NCI-H446 treated with DMSO at 0.1 percent for 48 hours (cell line): ENCODE results near the gene ABCC1.

Source experiments
- DNase-seq: peaks from one replicate; lab custom pipeline; 2025; lab: John Stamatoyannopoulos, UW

The ABCC1 gene

DNA sequence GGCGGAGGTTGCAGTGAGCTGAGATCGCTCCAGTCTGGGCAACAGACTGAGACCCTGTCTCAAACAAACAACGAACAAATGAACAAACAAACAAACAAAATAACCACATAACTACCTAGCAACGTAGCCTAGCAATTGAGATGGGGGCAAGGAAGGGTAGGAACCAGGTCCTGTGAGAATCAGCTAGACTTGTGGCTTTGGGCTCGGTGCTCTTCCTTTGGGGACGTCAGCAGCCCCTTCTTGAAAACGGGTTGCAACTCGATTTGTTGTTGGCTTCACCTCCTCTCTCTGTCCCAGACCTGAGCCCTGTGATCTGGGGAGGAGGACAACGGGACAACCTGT is 72.2 kb downstream of the ABCC1 start:
- DNase-seq = no peak

DNA sequence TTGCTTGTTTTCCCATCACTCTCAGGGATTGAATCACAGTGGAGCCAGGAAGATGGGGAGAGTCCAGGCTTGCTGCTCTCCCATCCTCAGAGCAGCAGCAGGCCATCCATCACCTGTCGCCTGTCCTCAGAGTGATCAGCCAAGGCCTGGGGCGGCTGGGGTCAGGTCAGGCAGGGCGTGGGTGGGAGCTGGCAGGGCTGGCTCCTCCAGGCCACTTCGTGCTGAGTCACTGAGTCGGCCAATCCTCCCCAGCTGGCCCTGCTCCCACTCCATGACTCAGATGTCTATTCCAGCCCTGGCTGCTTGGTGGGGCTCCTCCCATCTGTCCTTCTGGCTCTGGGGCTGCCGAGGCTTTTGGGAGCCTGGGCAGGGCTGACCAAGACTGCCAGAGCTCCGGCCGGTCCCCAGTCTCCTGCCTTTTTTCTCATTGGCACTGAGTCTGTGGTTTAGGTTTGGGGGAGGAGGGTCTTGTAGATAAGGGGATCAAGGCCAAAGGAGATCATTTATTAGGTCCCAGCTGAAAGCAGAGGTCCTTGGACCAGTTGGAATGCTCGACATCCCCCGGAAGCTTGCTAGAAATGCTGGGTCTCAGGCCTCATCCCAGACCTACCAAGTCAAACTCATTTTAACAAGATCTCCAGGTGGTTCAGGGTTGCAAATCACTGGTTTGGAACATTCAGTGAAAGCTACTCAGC is 72.7 kb downstream of the ABCC1 start:
- DNase-seq = peak; percentile 62

DNA sequence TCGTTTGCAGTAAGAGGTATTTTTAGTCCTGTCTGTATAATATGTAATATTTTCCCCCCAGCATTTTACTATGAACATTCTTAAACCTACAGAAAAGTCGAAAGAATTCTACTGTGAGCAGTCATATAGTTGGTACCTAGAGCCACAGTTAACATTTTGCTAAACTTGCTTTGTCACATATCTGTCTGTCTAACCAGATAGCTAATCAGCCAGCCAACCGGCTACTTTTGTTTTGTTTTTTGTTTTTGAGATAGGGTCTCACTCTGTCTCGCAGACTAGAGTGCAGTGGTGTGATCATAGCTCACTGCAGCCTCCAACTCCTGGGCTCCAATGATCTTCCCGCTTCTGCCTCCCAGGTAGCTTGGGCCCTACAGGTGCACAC is 73.3 kb downstream of the ABCC1 start:
- DNase-seq = no peak

DNA sequence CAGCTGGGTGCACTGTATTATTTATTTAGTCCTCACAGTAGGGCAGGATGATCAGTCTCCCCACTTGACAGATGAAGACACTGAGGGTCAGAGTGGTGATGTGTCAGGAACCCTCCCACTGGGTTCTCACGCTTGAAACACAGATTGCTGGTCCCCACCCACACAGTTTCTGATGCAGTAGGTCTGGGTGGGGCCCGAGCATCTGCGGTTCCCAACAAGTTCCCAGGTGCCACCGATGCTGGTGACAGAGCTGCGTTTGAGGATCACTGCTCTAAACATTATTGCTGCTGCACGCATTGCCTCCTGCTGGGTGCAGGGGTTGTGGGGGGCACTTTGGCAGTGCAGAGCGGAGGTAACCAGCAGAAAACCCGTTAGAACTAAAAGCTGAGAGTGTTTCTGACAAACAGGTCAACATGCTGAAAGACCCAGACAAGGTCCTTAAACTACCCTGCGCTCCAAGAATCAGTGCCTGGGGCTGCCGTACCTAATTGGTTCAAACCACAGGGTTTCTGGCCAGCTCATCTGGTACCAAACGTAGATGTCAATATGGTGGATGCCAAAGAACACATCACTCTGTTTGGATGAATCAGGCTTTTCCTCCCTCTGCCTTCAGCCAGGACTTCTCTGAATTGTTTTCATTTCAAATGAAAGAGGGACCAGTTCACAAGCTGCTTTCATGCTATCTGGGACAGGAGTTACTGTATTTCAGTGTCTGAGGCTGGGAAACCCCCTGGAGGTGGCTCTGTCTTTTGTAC is 76.0 kb downstream of the ABCC1 start:
- DNase-seq = peak; percentile 25

DNA sequence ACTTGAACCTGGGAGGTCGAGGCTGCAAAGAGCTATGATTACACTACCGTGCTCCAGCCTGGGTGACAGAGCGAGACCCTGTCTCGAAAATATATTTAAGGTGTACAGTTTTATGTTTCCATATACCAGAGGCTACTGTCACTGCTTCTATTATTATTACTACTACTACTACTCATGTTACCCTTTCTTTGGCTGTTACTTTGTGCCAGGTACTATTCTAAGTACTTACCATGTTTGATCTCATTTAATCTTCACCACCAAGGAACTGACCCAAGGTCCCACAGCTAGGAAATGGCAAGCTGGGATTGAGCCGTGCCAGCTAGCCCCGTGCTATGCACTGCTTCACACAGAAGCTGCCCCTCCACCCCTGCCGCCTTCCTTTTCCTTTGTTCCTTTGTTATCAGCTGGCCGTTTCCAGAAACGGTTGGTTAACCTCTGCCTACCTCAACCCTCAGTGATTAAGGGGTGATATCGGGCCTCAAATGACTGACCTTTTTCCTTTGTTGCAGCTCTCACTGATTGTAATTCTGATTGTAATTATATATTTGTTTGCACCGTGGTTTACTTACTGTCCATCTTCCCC is 78.4 kb downstream of the ABCC1 start:
- DNase-seq = no peak

DNA sequence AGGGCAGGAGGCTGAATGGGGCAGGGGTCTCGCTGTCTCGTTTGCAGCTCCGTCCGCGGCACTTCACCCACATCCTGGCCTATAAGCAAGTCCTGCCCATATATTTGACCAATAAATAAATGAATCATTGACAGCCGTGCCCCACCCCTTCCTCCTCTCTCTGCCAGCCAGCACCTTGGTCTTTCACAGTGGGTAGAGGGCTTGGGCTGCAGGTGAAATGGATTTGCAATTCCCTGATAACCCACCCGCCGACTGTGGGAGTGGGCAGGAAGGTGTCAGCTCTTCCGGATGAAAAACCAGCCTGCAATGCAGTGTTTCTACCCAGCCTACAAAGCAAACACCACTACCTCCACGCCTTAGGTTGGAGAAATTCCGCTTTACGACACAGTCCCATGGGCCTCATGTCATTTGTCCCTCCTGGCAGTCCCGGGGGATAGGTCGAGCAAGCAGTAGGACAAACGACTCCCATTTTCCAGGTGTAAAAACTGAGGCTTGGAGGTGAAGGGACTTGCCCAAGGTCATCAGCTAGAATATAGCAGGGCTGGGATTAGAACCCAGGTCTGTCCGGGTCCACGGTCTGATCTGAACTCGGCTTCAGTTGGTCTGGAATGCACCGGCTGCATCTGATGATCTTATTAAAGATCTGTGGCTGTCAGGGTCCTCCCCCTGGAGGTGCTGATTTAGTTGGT is 79.0 kb downstream of the ABCC1 start:
- DNase-seq = no peak

DNA sequence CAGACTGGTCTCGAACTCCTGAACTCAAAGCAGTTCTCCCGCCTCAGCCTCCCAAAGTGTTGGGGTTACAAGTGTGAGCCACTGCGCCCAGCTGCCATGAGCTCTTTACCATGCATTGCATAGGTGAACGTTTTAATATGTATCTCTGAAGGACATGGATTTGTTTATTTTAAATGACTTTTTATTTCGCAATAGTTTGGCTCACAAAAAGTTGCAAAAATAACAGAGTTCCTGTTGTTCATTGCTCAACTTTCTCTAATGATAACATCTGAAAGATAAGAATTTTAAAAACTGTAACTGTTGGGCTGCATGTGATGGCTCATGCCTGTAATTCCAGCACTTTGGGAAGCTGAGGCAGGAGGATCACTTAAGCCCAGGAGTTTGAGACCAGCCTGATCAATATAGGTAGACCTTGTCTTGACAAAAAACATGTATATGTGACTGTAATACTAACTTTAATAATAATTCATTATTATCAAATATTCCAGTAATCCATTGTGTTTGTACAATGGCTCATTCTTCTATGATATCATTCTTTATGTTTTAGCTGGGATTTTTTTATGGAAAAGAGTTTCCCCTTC is 80.1 kb downstream of the ABCC1 start:
- DNase-seq = no peak

DNA sequence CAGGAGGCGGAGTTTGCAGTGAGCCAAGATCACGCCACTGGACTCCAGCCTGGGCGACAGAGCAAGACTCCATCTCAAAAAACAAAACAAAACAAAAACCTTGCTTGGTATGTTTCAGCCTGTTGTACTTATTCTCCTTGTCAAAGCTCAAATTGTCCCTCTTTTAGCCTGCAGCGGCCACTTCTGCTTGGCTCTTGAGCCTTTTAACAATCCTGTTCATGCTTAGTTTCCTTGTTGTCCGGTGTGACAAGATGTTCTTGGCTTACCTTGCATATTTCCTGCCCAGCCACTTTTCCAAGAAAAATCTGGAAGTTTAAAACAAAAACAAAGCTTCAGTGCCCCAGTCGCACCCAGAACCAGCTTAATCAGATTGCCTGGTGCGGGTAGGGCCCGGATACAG is 81.0 kb downstream of the ABCC1 start:
- no peak for DNase-seq

DNA sequence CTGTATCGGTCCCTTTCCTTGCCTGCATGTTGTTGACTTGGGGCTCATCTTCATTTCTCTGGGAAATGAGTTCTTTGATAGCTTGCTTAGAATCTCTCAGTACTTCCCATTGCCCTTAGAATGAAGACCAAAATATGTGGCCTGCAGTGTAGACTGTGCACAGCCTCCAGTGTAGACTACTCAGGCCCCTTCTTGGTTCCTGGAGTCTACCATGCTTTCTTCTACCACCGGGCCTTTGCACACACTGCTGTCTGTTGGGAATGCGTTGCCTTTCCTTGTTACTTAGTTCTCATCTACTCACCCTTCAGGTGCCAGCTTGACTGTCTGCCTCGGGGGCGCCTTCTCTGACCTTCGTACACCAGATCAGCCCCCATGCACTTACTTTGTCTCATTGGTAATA is 82.0 kb downstream of the ABCC1 start:
- DNase-seq = no peak

DNA sequence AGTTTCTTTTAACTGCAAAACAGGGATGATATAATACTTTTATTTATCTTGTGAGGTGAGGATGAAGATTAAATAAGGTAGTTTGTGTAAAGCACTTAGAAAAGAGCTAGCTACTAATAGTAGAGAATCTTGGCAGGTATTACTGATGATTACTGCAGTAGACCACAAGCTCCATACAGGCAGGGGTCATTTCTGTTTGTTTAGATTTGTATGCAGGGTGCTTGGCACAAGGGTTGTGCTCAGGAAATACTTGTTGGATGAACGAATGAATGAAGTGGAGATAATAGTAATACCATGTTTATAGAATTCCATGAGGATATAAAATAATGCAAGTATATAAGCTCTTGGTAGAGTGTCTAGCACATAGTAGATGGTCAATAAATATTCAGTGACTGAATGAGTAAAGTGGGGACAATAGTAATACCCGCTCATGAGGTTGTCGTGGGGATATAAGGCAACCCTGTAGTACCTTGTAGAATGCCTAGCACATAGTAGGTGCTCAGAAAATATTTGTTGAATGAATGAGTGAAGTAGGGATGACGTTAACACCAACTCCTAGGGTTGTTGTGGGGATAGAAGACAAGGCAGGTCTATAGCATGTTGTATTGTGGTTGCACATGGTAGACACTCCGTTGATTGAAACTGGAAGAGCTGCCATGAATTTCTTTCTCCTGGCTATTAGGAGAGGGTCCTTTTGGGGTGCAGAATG is 83.0 kb downstream of the ABCC1 start:
- no peak for DNase-seq

DNA sequence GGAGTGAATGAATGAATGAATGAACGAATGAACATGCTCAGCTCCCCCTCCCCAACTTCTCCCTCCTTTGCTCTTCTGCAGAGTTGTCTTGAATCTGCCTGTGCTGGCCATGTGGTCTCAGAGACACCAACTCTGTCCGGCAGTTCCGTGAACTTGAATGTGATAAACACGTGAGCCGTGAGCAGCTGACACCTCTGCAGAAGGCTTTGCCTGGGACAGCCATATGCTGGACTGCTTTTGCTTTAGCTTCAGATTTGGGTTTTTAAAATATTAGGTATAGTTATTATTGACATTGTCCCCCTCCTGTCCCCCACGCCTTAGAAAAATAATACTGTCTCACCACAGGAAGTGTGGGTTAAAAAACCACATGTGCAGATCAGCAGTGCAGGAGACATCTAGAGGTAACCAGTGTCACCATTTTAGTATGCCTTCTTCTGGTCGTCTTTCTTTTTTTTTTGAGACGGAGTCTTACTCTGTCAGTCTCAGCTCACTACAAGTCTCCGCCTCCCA is 83.8 kb downstream of the ABCC1 start:
- DNase-seq = no peak

DNA sequence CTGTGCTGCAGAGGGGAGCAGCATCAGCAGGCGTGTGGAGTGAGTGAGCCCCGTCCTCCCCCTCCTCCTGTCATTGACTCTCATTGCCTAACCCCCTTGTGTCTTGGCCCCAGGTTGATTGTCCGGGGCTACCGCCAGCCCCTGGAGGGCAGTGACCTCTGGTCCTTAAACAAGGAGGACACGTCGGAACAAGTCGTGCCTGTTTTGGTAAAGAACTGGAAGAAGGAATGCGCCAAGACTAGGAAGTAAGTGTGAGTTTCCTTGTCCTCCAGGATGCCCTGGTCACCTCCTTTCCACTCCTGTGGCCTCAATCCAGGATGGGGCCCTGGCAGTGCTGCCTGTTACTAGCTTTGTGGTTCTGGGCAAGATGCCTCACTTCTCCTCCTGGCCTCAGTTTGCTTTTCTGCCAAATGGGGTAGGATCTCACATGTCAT is 87.0 kb downstream of the ABCC1 start:
- DNase-seq = no peak

DNA sequence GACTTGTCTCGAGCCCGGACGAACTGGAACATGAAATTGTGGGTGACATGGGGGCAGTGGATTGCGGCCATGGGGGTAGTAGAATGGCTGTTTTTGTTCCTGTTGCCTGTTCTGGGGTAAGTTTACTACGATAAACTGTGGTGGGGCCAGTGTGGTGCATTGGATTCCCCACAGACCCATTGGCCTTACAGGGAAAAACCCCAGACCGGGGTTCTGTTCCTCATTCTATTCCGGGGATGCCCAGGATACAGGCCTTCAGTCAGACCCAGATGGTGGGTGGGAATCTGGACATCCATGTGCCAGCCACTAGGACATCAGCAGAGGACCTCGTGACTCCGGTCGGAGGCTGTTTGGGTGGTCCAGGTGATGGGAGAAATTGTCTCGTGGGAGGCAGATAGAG is 88.1 kb downstream of the ABCC1 start:
- DNase-seq = no peak

DNA sequence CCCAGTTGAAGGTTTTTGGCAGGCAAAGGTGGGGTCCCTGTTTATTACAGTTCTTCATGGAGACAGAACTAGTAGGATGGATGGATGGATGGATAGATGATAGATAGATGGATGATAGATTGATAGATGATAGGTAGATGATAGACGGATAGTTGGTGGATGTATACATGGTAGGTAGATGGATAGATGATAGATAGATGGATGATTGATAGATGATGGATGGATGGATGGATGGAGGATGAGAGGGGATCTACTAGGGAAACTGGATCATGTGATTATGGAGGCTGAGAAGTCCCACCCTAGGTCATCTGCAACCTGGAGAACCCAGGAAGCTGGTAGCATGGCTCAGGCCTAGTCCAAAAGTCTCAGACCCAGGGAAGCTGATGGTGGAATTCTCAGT is 88.6 kb downstream of the ABCC1 start:
- no peak for DNase-seq

DNA sequence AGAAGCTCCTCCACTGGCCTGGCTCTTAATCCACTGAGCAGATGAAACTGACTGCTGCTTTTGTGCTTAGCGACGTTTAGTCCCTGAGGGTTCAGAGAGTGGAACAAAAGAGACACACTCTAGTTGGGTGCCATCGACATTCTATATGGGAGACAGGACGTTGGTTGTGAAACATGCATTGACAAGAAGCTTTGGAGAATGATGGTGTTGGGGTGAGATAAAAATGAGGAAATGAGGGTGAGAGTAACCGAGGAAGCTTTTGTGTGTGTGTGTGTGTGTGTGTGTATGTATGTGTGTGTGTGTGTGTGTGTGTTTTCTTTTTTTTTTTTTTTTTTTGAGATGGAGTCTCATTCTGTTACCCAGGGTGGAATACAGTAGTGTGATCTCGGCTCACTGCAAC is 89.5 kb downstream of the ABCC1 start:
- DNase-seq = no peak

DNA sequence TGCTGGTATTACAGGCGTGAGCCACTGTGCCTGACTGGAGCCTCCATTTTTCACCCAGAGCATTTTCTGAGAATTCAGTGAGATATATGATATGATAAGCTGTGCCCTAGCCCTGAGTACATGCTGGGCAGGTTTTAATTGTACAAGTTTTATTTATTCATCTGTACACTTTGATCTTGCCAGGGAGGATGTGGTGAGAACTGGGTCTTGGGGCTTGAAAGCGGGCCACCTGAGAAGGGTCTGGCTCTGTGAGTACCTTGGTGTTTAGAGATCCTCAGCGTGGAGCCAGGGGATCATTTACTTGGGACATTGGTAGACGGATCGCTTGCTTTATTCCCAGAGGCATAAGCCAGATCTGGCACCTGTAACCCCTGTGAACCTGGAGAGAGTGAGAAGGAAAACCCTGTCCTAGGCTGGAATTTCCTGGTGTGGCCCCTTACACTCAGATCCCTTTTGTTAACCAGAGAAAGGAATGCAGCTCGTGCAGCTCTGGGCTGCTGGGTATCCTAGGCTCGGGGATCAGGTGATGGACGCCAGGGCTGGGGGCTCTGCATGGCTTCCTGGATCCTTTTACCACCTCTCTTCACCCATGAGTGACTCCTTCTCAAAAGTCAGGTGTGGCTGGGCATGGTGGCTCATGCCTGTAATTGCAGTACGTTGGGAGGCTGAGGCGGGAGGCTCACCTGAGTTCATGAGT is 91.9 kb downstream of the ABCC1 start:
- DNase-seq = no peak

DNA sequence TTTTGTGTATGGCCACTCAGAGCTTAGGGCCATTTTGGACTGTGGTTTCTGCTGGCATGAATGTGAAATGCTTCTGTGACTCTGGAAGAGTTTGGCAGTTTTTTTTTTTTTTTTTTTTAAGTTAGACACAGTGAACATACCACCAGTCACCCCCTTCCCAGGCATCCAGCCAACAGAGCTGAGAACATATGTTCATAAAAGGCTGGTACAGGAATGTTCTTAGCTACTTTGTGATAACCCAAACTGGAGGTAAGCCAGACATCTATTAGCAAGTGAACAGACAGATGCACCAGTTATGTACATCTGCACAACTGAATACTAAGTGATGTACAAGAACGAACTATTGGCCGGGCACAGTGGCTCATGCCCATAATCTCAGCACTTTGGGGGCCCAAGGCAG is 92.7 kb downstream of the ABCC1 start:
- DNase-seq = peak; percentile 53

DNA sequence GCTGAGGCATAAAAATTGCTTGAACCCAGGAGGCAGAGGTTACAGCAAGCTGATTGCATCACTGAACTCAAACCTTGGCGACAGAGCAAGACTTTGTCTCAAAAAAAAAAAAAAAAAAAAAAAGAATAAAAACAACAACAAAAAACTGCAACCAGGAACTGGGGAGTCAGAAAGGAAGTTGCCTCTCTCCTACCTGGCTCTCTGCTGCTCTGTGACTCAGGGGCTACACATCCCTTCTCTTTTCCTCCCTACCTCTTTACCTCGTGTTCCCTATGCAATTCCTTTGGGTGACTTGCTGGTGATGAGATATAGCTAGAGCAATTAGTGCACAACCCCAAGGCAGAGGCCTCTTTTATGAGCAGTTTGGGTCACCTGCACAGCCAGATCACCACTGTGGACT is 95.9 kb downstream of the ABCC1 start:
- DNase-seq = no peak

DNA sequence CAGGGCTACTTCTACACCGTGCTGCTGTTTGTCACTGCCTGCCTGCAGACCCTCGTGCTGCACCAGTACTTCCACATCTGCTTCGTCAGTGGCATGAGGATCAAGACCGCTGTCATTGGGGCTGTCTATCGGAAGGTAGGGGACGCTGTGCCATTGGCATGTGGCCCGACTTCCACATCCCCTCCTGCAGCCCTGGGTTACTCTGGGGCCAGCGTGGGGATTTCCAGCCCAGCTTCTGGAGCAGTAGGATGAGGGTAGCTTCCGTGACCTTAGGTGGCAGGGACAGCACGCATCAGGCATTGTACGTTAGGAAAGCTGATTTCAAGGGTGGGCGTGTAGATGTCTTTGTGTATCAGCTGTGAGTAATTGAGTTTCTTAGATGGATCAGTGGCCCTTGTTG is 96.5 kb downstream of the ABCC1 start:
- DNase-seq = no peak

DNA sequence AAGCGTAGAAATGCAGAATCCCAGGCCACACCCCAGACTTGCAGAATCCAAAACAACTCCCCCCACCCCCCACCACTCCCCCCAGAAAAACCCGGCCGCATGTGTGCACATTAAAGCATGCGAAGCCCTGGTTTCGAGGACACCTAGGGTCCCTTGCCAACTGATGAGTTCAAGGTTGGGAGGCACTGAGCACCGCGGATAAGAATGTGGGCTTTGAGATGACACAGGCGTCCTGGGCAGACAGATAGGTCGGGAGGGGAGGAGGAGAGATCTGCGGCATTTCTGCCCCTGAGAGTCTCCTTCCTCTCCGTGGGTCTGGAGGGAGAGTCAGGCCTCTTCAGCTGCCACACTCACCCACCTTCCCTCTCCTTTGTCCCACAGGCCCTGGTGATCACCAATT is 98.3 kb downstream of the ABCC1 start:
- DNase-seq = no peak

DNA sequence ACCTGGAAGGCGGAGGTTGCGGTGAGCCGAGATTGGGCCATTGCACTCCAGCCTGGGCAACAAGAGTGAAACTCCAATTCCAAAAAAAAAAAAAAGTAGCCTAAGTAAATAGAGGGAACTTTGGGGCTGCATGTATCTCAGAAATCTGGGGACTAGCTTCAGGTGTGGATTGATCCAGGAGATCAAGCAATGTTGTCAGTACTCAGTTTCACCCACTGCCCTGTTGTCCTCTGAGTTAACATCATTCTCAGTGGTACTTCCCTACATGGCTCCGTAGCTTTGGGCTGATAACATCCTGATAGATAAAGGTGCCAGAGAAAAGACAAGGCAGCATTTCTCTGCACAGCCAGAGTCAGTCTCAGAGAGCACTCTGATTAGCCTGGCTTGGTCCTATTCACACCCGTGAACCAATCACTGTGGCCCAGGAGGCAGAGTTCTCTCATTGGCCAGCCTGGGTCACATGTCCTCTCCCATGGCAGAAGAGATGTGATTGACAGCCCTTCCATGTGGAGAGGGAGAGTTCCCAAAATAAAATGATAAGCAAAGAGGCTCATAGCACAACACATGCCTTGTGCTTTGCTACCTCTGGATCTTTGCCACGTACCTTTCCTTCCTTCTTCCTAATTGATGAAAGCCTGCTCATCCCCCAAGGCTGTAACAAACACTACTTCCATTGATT is 99.6 kb downstream of the ABCC1 start:
- DNase-seq = no peak
